B cell (primary cell): ENCODE measurements around the gene ZNF669. TPM values are rescaled to one million over a fixed set of nuclear protein-coding genes. Genes with fewer than 3 reads are reported as not detected.

Experiments used
- ATAC-seq: fragments of 200-7000 bp; cut with Tn5 transposase; one replicate; pipeline ENCODE4 v1.10.0; 2021; ENCODE audit warnings: low read depth, mild to moderate bottlenecking, moderate number of reproducible peaks, moderate library complexity
- CTCF ChIA-PET: fragments of 350-600 bp; sonication (Branson Sonifier 250); formaldehyde crosslinking; loops from one replicate; lab custom pipeline; 2021; ENCODE audit warnings: antibody characterized with exemption, inconsistent platforms; lab: Charles Lee
- POLR2A ChIA-PET: fragments of 350-600 bp; sonication (Branson Sonifier 250); formaldehyde crosslinking; loops from one replicate; lab custom pipeline; 2021; ENCODE audit warnings: antibody characterized with exemption; lab: Charles Lee
- DNase-seq: peaks from one replicate; pipeline ENCODE4 v3.0.0; 2013
- H2AFZ ChIP-seq: 2 replicates; pipeline ENCODE4 v1.6.1; 2012; ENCODE audit warnings: mild to moderate bottlenecking, low read depth, low read length; ENCODE audit not compliant: insufficient read depth, poor library complexity, severe bottlenecking
- H3K27ac ChIP-seq, 2 donors: 1 replicate in 1 of 2; 2 replicates in 1 of 2; pipeline ENCODE4 v1.5.1; 2012 to 2013; ENCODE audit warnings: low read length in 2 of 2, mild to moderate bottlenecking in 2 of 2, moderate library complexity in 1 of 2
- H3K27me3 ChIP-seq, 4 experiments: fragments of 200-600 bp in 1 of 4; sonication (generic) in 1 of 4; replicated peaks in 1 of 4; 1 replicate in 2 of 4; 2 replicates in 2 of 4; pipeline versions ENCODE4 v1.6.1 to v1.7.0; 2013 to 2016; ENCODE audit warnings: low read length in 3 of 4, mild to moderate bottlenecking in 2 of 4, mixed read lengths in 1 of 4, moderate library complexity in 1 of 4; ENCODE audit not compliant: insufficient read depth in 4 of 4, control insufficient read depth in 3 of 4; ENCODE audit errors: control extremely low read depth in 1 of 4
- H3K36me3 ChIP-seq, 2 experiments: replicated peaks in 1 of 2; 1 replicate in 1 of 2; 2 replicates in 1 of 2; pipeline versions ENCODE4 v1.6.1 to v1.7.1; 2013; ENCODE audit warnings: low read length in 1 of 2; ENCODE audit not compliant: insufficient read depth in 2 of 2, control insufficient read depth in 1 of 2; ENCODE audit errors: control extremely low read depth in 1 of 2, extremely low read depth in 1 of 2
- H3K4me1 ChIP-seq, 2 donors: fragments of 200-600 bp in 1 of 2; sonication (generic) in 1 of 2; 1 replicate in 1 of 2; 2 replicates in 1 of 2; pipeline versions ENCODE4 v1.5.1 to v1.6.1; 2013 to 2017; ENCODE audit warnings: low read length in 2 of 2; ENCODE audit not compliant: control insufficient read depth in 2 of 2, insufficient read depth in 2 of 2
- H3K4me2 ChIP-seq: replicated peaks from 2 replicates; pipeline ENCODE3; 2012; ENCODE audit warnings: mild to moderate bottlenecking, low read depth, low read length; ENCODE audit not compliant: poor library complexity, severe bottlenecking
- H3K4me3 ChIP-seq, 5 experiments: fragments of 200-600 bp in 1 of 5; sonication (generic) in 1 of 5; 1 replicate in 3 of 5; 2 replicates in 2 of 5; pipeline versions ENCODE4 v1.5.1 to v1.7.0; 2011 to 2016; ENCODE audit warnings: low read length in 4 of 5, mild to moderate bottlenecking in 4 of 5, low read depth in 2 of 5, control low read depth in 1 of 5, moderate library complexity in 1 of 5; ENCODE audit not compliant: insufficient read depth in 1 of 5; ENCODE audit errors: control extremely low read depth in 1 of 5, extremely low read depth in 1 of 5
- H3K79me2 ChIP-seq: fragments of 200-600 bp; sonication (generic); one replicate; pipeline ENCODE4 v1.6.0; 2016; ENCODE audit warnings: low read length; ENCODE audit not compliant: control insufficient read depth, insufficient read depth
- H3K9ac ChIP-seq: fragments of 200-600 bp; sonication (generic); 2 replicates; pipeline ENCODE4 v1.6.1; 2017; ENCODE audit warnings: mild to moderate bottlenecking, low read length, moderate library complexity
- H3K9me3 ChIP-seq, 3 donors: one replicate each; pipeline versions ENCODE4 v1.6.1 to v1.7.1; 2013; ENCODE audit warnings: low read length in 2 of 3; ENCODE audit not compliant: control insufficient read depth in 2 of 3, insufficient read depth in 1 of 3; ENCODE audit errors: control extremely low read depth in 1 of 3
- H4K20me1 ChIP-seq: 2 replicates; pipeline ENCODE4 v1.6.0; 2012; ENCODE audit warnings: mild to moderate bottlenecking, low read length; ENCODE audit not compliant: insufficient read depth, control insufficient read depth, poor library complexity, severe bottlenecking
- H3K27ac Mint-ChIP-seq: one replicate; pipeline ENCODE4 v1.8.0; 2021; ENCODE audit warnings: mixed read lengths
- H3K27me3 Mint-ChIP-seq: one replicate; pipeline ENCODE4 v1.8.0; 2021; ENCODE audit warnings: mixed read lengths
- H3K4me1 Mint-ChIP-seq: one replicate; pipeline ENCODE4 v1.8.0; 2021; ENCODE audit warnings: mixed read lengths
- H3K4me3 Mint-ChIP-seq: one replicate; pipeline ENCODE4 v1.8.0; 2021; ENCODE audit warnings: mixed read lengths
- H3K9me3 Mint-ChIP-seq: one replicate; pipeline ENCODE4 v1.8.0; 2022; ENCODE audit warnings: mixed read lengths; ENCODE audit not compliant: insufficient read depth
- CTCF ChIP-seq: fragments of 200-600 bp; IDR thresholded peaks from one replicate; pipeline ENCODE4 v1.8.0; 2022; ENCODE audit warnings: antibody characterized with exemption, mild to moderate bottlenecking
- EZH2 ChIP-seq: IDR thresholded peaks from 2 replicates; pipeline ENCODE4 v1.6.1; 2012; ENCODE audit warnings: borderline replicate concordance, low read depth, mild to moderate bottlenecking, moderate library complexity, low read length; ENCODE audit not compliant: insufficient read depth, poor library complexity, severe bottlenecking
- WGBS: methylation state at CpG from one replicate; pipeline ENCODE4 v1.1.5; 2013; ENCODE audit warnings: missing lambda C conversion rate; ENCODE audit not compliant: insufficient coverage; 5-methylcytosine and 5-hydroxymethylcytosine counted together
- intact Hi-C: fragments of 100-400 bp; cut with micrococcal nuclease; formaldehyde crosslinking; loops from one replicate; pipeline ENCODE4 v1.10.0; 2022
- polyA plus RNA-seq: library from polyadenylated mRNA; depleted of rRNA; stranded (reverse); fragments of >200 nt; gene quantifications from 2 replicates; pipeline ENCODE4 v1.2.3, GENCODE V29; 2012
- total RNA-seq, 2 donors: library from RNA; stranded (reverse); fragments of 120-200 nt in 1 of 2; gene quantifications; 1 replicate in 1 of 2; 2 replicates in 1 of 2; pipeline versions ENCODE4 v1.2.3 to v1.2.4, GENCODE V29; 2013 to 2022

ZNF669 gene
- total and polyA plus RNA-seq, 2 donors (not counting 1 experiment from before 2014, with no cell fraction given): 16.3 to 20.8 TPM

DNA sequence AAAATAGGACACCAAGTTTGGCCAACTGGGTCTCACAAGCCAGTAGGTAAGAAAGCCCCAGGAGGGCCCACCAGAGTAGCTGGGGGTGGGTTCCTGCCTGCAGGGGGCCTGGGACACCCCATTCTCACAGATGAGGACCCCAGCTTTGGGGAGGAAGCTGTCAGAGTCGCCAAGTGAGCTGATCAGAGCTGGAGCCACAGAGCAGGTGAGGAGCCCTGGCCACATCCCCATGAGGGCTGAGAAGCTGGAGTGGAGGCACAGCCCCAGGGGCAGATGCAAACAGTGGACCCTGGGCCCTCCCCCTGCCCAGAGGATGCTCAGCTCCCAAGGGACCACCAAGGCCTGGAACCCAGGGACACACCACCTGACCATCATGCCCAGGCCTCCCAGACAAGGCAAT lies 16.9 kb downstream of the ZNF669 start:
- Histone ChIP-seq H3K9ac (no peak overlapping the region), H3K79me2 (no peaks in the 10 kb centered on the region), H3K4me2 (no peak overlapping the region), H4K20me1 (no peaks in the 10 kb centered on the region), H3K27ac (no peak overlapping the region), H3K9me3 (peaks cover 0 to 11% (median 0%) of the 10 kb centered on the region in 3 donors), H3K4me1 (no peaks in the 10 kb centered on the region), H3K4me3 (no peak overlapping the region), H3K27me3 (no peaks in the 10 kb centered on the region), H3K36me3 (no peaks in the 10 kb centered on the region), H2AFZ (no peak overlapping the region)
- CTCF ChIA-PET: no interaction called here
- ATAC-seq (no peak), DNase-seq (no peak)
- Mint-ChIP-seq H3K4me3 (no peak overlapping the region), H3K4me1 (no peaks in the 10 kb centered on the region), H3K27me3 (peaks cover 12% of the 10 kb centered on the region), H3K27ac (no peak overlapping the region), H3K9me3 (no peaks in the 10 kb centered on the region)
- POLR2A ChIA-PET: no interaction called here
- 33% methylated on average over 1 of the region's 1 CpG for WGBS
- intact Hi-C loops: no loop called here
- TF ChIP-seq EZH2 (no peak), CTCF (no peak)

DNA sequence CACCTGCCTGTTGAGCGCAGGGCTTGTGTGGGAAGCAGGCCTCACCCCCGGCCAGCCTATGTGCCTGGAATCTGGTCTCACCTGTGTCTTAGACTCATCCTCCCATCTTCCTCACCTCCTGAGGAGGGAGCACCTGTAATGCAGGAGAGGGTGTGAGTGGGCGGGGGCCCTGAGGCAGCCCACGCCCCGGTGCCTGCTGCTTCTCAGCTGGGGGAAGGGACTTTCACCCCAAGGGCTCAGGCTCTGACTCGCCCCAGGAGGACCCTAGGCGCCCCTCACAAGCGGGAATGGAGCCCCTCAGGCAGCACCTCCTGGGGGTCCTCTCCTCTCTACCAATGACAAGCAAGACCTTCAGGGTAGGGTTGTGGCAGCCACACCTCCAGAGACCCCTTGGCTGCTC lies 18.8 kb downstream of the ZNF669 start:
- intact Hi-C loops: no loop called here
- H3K4me3 Mint-ChIP-seq: no peak overlapping the region
- peaks cover 0 to 8% (median 0%) of the 10 kb centered on the region in 3 donors for H3K9me3 ChIP-seq
- H3K4me1 ChIP-seq: no peaks in the 10 kb centered on the region
- no peaks in the 10 kb centered on the region for H3K36me3 ChIP-seq
- DNase-seq (no peak), ATAC-seq (no peak)
- H3K9me3 Mint-ChIP-seq: no peaks in the 10 kb centered on the region
- H3K27ac ChIP-seq: no peak overlapping the region
- no peak overlapping the region for H3K27ac Mint-ChIP-seq
- H3K27me3 ChIP-seq: no peaks in the 10 kb centered on the region
- H3K4me1 Mint-ChIP-seq: peaks cover 1% of the 10 kb centered on the region
- TF ChIP-seq EZH2: no peak
- TF ChIP-seq CTCF: no peak
- H3K4me2 ChIP-seq: no peak overlapping the region
- CTCF ChIA-PET: no interaction called here
- POLR2A ChIA-PET: no interaction called here
- H3K9ac ChIP-seq: no peak overlapping the region
- H3K27me3 Mint-ChIP-seq: peaks cover 12% of the 10 kb centered on the region
- H2AFZ ChIP-seq: no peak overlapping the region
- H4K20me1 ChIP-seq: no peaks in the 10 kb centered on the region
- 90% methylated on average over 5 of the region's 8 CpGs for WGBS
- H3K4me3 ChIP-seq: no peak overlapping the region
- no peaks in the 10 kb centered on the region for H3K79me2 ChIP-seq
